ENCODE results near the gene CPSF3. TPM values are rescaled to one million over a fixed set of nuclear protein-coding genes. Genes with fewer than 3 reads are reported as not detected.

The CPSF3 gene
- 60.9 TPM in 2 replicates for total RNA-seq

GRCh38 chr2:9423100-9423921 lies at the start of gene CPSF3, which contains the start of gene ITGB1BP1:
Gene CPSF3, plus strand, starts transcription at chr2:9423654. Its CDS starts 120 bp downstream, at chr2:9423774.
Gene ITGB1BP1, minus strand, starts transcription at chr2:9423528. Its CDS starts 4,831 bp downstream, at chr2:9418697.

GRCh38 chr2:9474361-9475057 lies 51.1 kb downstream of the CPSF3 start, which contains the start of gene IAH1:
Gene IAH1, plus strand, starts transcription at chr2:9474551. Its CDS starts 16 bp downstream, at chr2:9474567.

Other genes starting within 250 kb of the CPSF3 start
- 13.4 and 17.8 TPM in 2 replicates for gene ASAP2, start 216.8 kb upstream of the CPSF3 start, total RNA-seq
- gene ITGB1BP1, start 126 bp upstream of the CPSF3 start, total RNA-seq: 77.4 and 79.9 TPM in 2 replicates
- 62.4 and 68.8 TPM in 2 replicates for gene IAH1, start 50.9 kb downstream of the CPSF3 start, total RNA-seq
- 12.9 and 16.3 TPM in 2 replicates for gene ADAM17, start 132.2 kb downstream of the CPSF3 start, total RNA-seq
- 401 and 459 TPM in 2 replicates for gene YWHAQ, start 207.3 kb downstream of the CPSF3 start, total RNA-seq

Measured in bronchus fibroblast of lung (primary cell).